CD4-positive, alpha-beta T cell treated with Interleukin-17A for 4 hours (primary cell): ENCODE results near the gene FAM83F.
"Not testable (repeated sequence)": the region's sequence is repeated elsewhere in the genome, so short reads cannot be mapped to it uniquely, and the experiment has no call there.

Experiments
- DNase-seq: peaks from one replicate; pipeline ENCODE4 v3.0.0-alpha.2; 2020; ENCODE audit warnings: mixed read lengths

Gene FAM83F

GRCh38 chr22:39966470-39966869 lies 28.3 kb upstream of the FAM83F start:
- DNase-seq: no peak

- DNase-seq: no peak
Measured at GRCh38 chr22:39967103-39967829, 27.5 kb upstream of the FAM83F start.

- DNase-seq: no peak
Measured at GRCh38 chr22:39967996-39968972, 26.5 kb upstream of the FAM83F start.

- no peak for DNase-seq
Measured at GRCh38 chr22:39970742-39971141, 24.0 kb upstream of the FAM83F start.

- DNase-seq: no peak
Measured at GRCh38 chr22:39972641-39973040, 22.1 kb upstream of the FAM83F start.

- DNase-seq: no peak
Measured at GRCh38 chr22:39973656-39974055, 21.1 kb upstream of the FAM83F start.

- DNase-seq: no peak
Measured at GRCh38 chr22:39974065-39974464, 20.7 kb upstream of the FAM83F start.

GRCh38 chr22:39979048-39979447 lies 15.7 kb upstream of the FAM83F start:
- DNase-seq: no peak

GRCh38 chr22:39979458-39979857 lies 15.3 kb upstream of the FAM83F start:
- no peak for DNase-seq

GRCh38 chr22:39980596-39980995 lies 14.2 kb upstream of the FAM83F start:
- DNase-seq: no peak

- DNase-seq: no peak
Measured at GRCh38 chr22:39983346-39983745, 11.4 kb upstream of the FAM83F start.

- DNase-seq: no peak
Measured at GRCh38 chr22:39984006-39984405, 10.7 kb upstream of the FAM83F start.

- no peak for DNase-seq
Measured at GRCh38 chr22:39984746-39985145, 10.0 kb upstream of the FAM83F start.

GRCh38 chr22:39985383-39986035 lies 9.2 kb upstream of the FAM83F start:
- peak; percentile 40 for DNase-seq

- no peak for DNase-seq
Measured at GRCh38 chr22:39988386-39989114, 6.2 kb upstream of the FAM83F start.

GRCh38 chr22:39989633-39990032 lies 5.1 kb upstream of the FAM83F start:
- DNase-seq: no peak

- DNase-seq: no peak
Measured at GRCh38 chr22:39990686-39991085, 4.1 kb upstream of the FAM83F start.

GRCh38 chr22:39991159-39991860 lies 3.4 kb upstream of the FAM83F start:
- DNase-seq: no peak

GRCh38 chr22:39992088-39992826 lies 2.5 kb upstream of the FAM83F start:
- no peak for DNase-seq

GRCh38 chr22:39992894-39993293 lies 1.9 kb upstream of the FAM83F start:
- not testable (repeated sequence) for DNase-seq

GRCh38 chr22:39994041-39994565 lies 651 bp upstream of the FAM83F start:
- peak; percentile 66 for DNase-seq
